Measurements from ENCODE around the gene PHF12.
A peak's percentile ranks its signal among the peaks of the same experiment; 100 is the strongest.

Gene PHF12

GRCh38 chr17:28951428-28951990 lies at the start of gene PHF12:
Gene PHF12, minus strand, starts transcription at chr17:28951518. Its CDS starts 558 bp downstream, at chr17:28950960.
- DNase-seq (ENCODE audit: insufficient read length, low spot score) (peak; percentile 99), FAIRE-seq (peak; percentile 92)

- FAIRE-seq (no peak), DNase-seq (ENCODE audit: insufficient read length, low spot score) (no peak)
Observed at GRCh38 chr17:29000973-29001372, 49.7 kb upstream of the PHF12 start.

DNA sequence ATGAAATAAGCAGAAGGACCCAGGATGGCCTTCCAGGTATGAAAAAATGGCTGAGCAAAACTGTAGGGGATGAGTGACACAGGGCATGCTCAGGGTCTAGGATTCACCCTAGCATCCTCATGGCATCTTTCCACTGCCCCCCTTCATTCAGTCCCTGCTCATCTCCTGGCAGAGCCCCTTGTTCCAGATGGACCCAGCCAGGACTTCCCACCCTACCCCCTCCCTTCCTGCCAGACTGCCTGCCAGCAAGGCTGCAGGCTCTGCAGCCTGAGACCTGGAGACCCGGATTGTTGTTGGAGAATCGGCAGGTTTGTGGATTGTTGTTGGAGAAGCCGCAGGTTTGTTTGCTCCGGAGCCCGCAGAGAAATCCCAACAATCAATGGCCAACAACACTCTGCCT lies 47.9 kb upstream of the PHF12 start:
- FAIRE-seq (no peak), DNase-seq (ENCODE audit: insufficient read length, low spot score) (no peak)

DNA sequence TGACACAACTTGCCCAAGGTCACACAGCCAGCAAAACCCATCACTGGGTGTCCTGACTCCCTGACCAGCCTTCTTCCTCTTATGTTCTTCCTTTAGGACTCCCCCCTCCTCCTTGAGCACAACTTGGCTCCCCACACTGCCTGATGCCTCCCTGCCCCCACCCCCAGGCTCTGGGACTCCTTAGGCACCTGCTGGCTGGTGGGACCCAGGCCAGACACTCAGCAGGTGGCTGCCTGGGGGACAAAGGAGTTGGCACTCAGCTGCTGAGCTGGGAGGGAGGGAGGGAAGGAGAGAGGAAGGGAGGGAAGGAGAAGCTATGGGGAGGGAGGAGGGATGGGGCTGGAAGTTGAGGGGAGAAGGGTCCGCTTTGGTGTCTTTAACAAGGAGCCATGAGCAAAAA lies 46.5 kb upstream of the PHF12 start:
- DNase-seq (ENCODE audit: insufficient read length, low spot score) (no peak), FAIRE-seq (no peak)

GRCh38 chr17:28996554-28997096 lies 45.3 kb upstream of the PHF12 start:
- no peak for DNase-seq (ENCODE audit: insufficient read length, low spot score)
- FAIRE-seq = peak; percentile 4

DNA sequence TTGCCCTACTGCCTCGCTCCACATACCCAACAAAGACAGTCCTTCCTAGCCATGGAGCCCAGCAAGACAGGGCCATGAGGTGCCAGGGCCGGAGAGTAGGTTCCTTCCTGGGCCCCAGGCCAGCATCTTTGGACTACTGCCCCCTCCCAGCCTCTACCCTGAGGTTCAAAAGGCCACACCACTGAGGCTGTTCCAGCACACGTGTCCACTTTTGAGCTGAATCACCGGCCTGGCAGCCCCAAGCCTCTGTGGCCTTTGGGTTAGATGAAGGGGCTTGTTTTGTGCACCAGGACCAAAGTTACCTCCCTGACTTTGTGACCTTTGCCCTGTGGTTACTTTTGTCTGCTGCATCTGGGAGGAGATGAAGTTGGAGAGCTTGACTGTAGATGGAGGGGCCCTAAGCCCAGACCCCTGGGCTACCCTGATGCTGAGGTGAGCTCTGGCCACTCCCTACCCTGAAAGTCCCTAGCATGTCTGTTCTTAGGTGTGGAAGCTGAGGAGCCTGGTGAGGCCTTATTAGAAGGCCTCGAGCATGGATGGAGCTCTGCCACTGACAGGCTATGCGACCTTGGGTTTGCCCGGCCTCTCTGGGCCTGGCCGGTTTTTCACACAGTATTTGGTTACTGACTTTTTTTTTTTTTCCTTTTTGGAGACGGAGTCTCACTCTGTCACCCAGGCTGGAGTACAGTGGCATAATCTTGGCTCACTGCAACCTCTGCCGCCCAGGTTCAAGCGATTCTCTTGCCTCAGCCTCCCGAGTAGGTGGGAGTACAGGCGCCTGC lies 42.5 kb upstream of the PHF12 start:
- no peak for FAIRE-seq
- DNase-seq (ENCODE audit: insufficient read length, low spot score) = no peak

DNA sequence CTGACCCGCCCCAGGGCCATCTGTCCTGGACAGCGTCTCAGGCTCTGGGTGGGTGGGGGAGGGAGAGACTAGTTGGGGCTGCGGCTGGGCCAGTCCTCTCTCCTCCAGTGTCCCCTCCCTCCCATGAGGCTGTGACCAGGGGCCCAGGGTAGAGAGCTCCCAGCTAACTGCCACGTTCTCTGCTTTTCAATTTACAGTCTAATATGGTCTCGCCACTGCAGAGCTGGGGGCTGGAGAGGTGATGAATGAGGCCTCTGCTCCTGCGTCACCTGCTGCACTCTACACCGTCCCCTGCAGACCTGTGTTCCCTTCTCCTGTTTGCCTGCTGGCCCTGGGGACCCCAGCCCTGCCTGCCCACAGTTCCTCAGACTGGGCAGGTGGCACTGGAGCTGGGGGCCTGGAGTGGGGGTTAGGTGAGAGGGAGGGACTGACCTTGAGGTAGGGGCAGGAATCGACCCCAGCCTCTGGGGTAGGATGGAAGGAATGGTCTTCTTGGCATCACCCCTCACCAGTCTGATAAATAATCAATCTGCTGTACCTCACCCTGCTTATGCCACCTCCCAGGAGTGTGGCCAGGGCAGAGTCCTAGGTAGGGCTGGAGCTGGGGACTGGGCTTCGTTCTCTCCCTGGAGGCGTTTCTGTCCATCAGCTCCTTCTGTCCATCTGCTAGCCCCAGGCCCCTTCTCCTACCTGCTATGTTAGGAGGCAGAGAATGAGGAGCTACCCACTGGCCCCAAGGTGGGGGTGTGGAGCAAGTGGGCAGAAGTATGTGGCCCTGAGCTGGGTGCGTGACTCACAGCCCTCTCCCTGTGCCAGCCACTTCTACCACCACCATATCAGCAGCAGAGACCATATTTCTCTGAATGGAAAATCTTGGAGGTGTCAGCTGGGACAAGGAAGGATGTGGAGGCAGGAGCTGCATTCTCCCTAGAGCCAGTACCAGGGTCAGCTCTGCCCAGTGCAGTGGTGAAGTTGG lies 41.6 kb upstream of the PHF12 start:
- peak; percentile 25 for DNase-seq (ENCODE audit: insufficient read length, low spot score)
- FAIRE-seq = no peak

GRCh38 chr17:28992185-28992584 lies 40.9 kb upstream of the PHF12 start:
- DNase-seq (ENCODE audit: insufficient read length, low spot score) (no peak), FAIRE-seq (peak; percentile 93)

- peak; percentile 28 for FAIRE-seq
- no peak for DNase-seq (ENCODE audit: insufficient read length, low spot score)
Observed at GRCh38 chr17:28991779-28992178, 40.5 kb upstream of the PHF12 start.

DNA sequence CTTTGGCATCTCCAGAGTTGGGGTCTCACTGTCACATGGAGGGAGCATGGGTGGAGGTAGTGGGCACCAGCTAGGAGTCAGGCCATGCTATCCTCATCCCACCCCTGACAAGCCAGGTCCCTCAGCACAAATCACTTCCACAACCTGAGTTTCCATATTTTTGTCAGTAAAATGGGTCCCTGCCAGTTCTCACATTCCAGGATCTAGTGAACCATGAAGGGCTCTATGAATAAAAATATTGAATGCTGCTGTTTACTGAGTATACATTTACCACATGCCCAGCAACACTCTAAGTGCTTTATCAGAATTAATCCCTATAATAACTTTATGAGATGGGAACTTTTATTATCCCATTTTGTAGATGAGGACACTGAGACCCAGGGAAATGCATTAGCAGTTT lies 37.7 kb upstream of the PHF12 start:
- DNase-seq (ENCODE audit: insufficient read length, low spot score) (no peak), FAIRE-seq (no peak)

- FAIRE-seq (no peak), DNase-seq (ENCODE audit: insufficient read length, low spot score) (no peak)
Observed at GRCh38 chr17:28988475-28988874, 37.2 kb upstream of the PHF12 start.

DNA sequence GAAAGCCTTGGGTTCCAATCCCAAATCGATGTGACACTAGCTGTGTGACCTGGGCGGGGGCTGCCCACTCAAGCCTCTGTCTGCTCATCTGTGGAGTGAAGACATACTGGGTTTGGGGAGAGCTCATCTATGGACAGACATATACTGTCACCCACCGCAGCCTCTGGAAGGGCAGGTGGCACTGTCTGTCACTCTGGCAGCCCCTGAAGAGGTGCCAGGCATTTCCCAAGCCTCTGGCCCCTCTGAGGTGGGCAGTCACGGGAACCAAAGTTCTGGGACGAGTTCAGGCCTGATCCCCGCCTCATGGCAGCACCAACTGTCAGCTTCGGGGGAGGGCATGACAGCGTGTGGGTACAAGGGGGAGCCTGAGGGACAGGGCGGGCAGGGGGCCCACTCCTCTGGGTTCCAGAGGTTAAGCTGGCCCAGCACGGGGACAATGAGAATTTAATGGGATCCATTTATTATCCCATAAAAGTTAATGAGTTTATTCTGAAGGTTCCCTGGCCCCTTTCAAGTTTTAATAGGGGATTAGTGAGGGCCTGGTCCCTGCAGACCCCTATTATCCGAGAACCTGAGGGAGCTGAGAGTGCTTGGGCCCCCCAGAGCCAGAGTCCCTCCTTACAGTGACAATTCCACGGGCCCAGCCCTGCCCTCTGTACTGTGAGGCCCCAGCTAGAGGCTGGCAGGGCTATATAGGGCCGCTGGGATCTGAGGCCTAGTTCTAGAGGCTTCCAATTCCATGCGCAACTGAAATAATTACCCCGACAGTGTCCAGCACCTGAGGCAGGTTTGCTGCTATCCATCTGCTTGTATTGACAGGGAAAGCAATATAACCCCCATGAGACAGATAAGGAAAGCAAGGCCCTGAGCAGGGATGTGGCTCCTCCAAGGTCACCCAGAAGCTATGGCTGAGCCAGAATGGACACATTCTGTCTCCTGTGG lies 35.7 kb upstream of the PHF12 start:
- DNase-seq (ENCODE audit: insufficient read length, low spot score) (no peak), FAIRE-seq (no peak)

- DNase-seq (ENCODE audit: insufficient read length, low spot score) = no peak
- FAIRE-seq = no peak
Observed at GRCh38 chr17:28985950-28986713, 34.8 kb upstream of the PHF12 start.

DNA sequence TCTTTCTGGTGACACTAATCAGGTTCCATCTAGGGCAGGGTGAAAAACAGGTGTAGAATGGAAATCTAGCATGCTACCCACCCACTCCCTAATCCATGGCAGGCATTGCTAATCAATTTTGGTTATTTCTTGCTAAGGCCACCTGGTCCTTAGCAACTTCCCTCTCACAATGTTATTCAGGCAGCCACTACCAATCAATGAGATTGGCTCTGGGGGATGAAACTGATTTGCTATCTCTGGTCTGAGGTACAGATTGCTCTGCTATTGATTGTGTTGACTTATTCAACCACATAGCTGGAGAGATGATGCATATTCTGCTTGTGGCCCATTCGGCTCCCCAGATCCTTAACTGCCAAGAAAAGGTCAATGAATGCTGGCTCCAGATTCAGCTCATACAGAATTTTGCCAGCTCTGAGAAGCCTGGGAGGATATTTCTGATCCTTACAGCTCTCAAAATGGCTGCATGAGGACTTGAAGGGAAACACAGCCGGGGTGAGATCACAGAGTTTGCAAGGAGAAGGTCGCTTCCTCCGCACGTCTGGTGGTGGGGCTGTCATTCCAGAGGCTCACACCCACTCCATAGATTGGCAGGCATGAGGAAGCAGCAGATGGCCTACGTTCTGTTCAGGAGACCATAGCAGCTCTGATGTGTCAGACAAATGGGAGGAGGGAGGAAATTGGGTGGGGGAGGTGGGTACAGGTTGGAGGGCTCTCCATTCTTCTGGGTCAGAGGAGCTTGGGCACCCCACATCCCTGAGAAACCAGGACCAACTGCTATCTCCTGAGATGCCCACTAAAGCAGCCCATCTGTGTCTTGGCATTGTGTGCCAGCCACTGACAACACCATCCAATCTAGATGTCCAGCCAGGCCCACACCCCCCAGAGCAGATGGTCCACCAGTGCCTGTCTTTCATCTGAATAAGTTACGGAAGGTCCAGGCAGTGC lies 32.2 kb upstream of the PHF12 start:
- FAIRE-seq = no peak
- DNase-seq (ENCODE audit: insufficient read length, low spot score) = no peak

GRCh38 chr17:28982131-28982793 lies 30.9 kb upstream of the PHF12 start:
- FAIRE-seq (peak; percentile 85), DNase-seq (ENCODE audit: insufficient read length, low spot score) (no peak)

DNA sequence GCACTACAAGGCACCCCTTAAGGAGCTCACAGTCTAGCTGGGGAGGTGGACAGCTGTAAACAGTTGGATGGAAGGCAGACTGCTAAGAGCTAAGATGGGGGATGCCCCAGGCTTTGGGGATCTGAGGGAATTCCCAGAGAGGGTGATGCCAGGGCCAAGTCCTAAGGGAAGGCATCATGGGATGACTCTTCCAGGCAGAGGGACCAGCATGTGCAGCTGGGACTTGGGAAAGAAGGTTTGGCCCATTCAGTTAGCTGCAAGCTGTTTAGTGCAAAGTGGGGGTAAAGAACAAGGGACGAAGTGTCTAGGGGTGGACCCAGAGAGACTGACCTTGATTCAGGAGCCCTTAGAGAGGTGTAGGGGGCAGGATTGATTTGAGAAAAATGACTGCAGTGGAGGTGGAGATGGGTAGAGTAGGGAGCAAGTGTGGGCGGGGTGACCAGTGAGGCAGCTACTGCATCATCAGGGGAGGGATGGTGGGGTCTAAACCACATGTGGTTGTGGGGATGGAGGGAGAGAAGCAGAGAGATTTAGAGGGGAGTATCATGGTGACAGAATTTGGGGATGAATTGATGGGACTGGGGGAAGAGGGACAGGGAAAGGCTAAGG lies 27.1 kb upstream of the PHF12 start:
- FAIRE-seq (no peak), DNase-seq (ENCODE audit: insufficient read length, low spot score) (no peak)

DNA sequence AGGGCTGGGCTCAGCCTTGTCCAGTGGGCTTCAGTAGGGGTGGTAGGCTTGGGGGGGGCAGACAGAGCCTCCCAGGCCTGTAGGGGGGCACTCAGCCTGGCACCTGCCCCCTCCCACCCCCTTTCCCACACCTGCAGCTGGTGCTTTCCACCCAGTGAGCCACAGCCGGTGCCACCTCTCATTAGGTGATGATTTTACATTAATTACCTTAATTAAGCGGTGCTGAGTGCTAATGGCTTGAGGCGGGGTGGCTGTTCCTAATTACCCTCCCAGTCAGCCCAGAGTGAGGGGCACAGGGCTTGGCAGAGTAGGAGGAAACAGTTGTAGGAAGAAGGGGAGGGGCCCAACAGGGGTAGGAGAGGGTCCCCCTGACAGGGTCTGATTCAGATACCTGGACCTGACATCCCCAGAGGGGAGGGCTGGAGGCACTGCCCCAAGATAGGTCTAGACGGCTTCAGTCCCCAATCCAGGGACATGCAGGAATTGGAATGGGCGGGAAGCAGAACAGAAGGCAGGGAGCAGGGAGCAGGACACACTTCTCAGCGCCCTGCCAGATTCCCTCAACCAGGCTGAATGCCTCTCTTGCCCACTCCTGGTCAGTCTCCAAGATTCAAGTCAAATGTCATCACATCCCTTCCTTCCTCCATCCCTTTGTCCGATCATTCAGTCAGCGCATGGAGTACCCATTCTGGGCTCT lies 26.5 kb upstream of the PHF12 start:
- DNase-seq (ENCODE audit: insufficient read length, low spot score) (no peak), FAIRE-seq (no peak)
